ENCODE data around the gene ATP5F1D. TPM values are rescaled to one million over a fixed set of nuclear protein-coding genes. Genes with fewer than 3 reads are reported as not detected.

ATP5F1D gene
- total and polyA plus RNA-seq, 2 donors (not counting 1 experiment from before 2014, with no cell fraction given) = 150 to 166 TPM

DNA sequence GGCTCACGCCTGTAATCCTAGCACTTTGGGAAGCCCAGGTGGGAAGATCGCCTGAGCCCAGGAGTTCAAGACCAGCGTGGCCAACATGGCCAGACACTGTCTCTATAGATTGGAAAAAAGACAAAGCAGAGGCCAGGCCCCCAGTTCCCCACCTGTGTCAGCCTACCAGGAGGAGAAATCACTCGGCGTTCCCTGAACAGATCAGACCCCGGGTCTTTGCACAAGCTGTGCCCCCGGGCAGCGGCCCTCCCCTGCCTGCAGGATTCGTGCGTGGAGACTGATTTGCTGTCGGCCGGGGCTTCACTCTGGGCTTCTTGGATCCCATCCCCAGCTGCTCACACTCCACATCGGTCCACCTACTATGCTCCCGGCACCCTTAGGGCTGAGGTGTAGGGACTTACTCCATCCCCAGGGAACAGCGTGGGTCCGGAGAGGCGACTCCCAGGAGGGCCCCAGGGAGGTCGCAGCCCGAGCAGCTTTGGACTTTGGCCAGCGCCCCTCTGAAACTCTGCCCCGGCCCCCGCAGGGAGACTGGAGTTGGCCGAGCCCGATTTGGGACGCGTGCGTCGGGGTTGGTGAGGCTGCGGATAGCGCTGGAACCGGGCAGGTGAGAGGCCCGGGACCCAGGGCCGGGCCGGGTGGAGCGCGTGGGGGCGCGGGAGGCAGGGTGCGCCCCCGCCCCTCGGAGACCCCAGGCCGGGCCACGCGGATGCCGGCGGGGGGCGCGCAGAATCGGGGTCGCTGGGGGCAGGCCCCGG lies 43.6 kb downstream of the ATP5F1D start:
- Histone ChIP-seq H3K27ac (ENCODE audit: low read length in 2 of 2) (no peak overlapping the region), H3K79me2 (ENCODE audit: control insufficient read depth, insufficient read depth, low read length) (peaks cover under 1% of the 10 kb centered on the region), H2AFZ (ENCODE audit: insufficient read depth, low read depth, low read length, poor library complexity, severe bottlenecking) (no peak overlapping the region), H3K36me3 (replicated peaks in 1 of 2; ENCODE audit: control extremely low read depth in 1 of 2, control insufficient read depth in 1 of 2, extremely low read depth in 1 of 2, insufficient read depth in 2 of 2, low read length in 1 of 2) (peaks cover 0 to 5% of the 10 kb centered on the region in 2 experiments), H3K9ac (ENCODE audit: low read length) (no peak overlapping the region), H3K27me3 (replicated peaks in 1 of 4; ENCODE audit: control extremely low read depth in 1 of 4, control insufficient read depth in 3 of 4, insufficient read depth in 4 of 4, low read length in 3 of 4) (peaks cover 0 to 53% (median 21%) of the 10 kb centered on the region in 4 experiments), H3K4me1 (ENCODE audit: control insufficient read depth in 2 of 2, insufficient read depth in 2 of 2, low read length in 2 of 2) (peaks cover 8 to 10% of the 10 kb centered on the region in 2 donors), H3K9me3 (ENCODE audit: control extremely low read depth in 1 of 3, control insufficient read depth in 2 of 3, insufficient read depth in 1 of 3, low read length in 2 of 3) (peaks cover 0 to 8% (median 0%) of the 10 kb centered on the region in 3 donors), H3K4me2 (replicated peaks; ENCODE audit: low read depth, low read length, poor library complexity, severe bottlenecking) (peak overlapping the region; percentile 43), H4K20me1 (ENCODE audit: control insufficient read depth, insufficient read depth, low read length, poor library complexity, severe bottlenecking) (peaks cover 8% of the 10 kb centered on the region), H3K4me3 (ENCODE audit: control extremely low read depth in 1 of 5, extremely low read depth in 1 of 5, insufficient read depth in 1 of 5, low read depth in 2 of 5, low read length in 4 of 5) (no peak overlapping the region)
- Mint-ChIP-seq H3K9me3 (ENCODE audit: insufficient read depth) (no peaks in the 10 kb centered on the region), H3K4me1 (peaks cover 17% of the 10 kb centered on the region), H3K27me3 (peaks cover 21% of the 10 kb centered on the region), H3K27ac (no peak overlapping the region), H3K4me3 (peak overlapping the region; percentile 38)
- intact Hi-C loops (cut with micrococcal nuclease) = no loop called here
- DNase-seq (peak; percentile 37), ATAC-seq (ENCODE audit: low read depth) (no peak)
- WGBS (ENCODE audit: insufficient coverage) = 20% methylated on average over 48 of the region's 51 CpGs
- CTCF ChIA-PET = no interaction called here
- TF ChIP-seq, protein P1, sequence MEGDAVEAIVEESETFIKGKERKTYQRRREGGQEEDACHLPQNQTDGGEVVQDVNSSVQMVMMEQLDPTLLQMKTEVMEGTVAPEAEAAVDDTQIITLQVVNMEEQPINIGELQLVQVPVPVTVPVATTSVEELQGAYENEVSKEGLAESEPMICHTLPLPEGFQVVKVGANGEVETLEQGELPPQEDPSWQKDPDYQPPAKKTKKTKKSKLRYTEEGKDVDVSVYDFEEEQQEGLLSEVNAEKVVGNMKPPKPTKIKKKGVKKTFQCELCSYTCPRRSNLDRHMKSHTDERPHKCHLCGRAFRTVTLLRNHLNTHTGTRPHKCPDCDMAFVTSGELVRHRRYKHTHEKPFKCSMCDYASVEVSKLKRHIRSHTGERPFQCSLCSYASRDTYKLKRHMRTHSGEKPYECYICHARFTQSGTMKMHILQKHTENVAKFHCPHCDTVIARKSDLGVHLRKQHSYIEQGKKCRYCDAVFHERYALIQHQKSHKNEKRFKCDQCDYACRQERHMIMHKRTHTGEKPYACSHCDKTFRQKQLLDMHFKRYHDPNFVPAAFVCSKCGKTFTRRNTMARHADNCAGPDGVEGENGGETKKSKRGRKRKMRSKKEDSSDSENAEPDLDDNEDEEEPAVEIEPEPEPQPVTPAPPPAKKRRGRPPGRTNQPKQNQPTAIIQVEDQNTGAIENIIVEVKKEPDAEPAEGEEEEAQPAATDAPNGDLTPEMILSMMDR (IDR thresholded peaks at IDR 0.05) = no peak
- peak; percentile 77 for TF ChIP-seq EZH2 (IDR thresholded peaks at IDR 0.05; ENCODE audit: borderline replicate concordance, insufficient read depth, low read depth, low read length, poor library complexity, severe bottlenecking)
- POLR2A ChIA-PET = interaction anchor here (0.6 kb wide), 1 partner anchor 39 kb away, joined by 6 read pairs; no protein-coding TSS in a partner anchor

DNA sequence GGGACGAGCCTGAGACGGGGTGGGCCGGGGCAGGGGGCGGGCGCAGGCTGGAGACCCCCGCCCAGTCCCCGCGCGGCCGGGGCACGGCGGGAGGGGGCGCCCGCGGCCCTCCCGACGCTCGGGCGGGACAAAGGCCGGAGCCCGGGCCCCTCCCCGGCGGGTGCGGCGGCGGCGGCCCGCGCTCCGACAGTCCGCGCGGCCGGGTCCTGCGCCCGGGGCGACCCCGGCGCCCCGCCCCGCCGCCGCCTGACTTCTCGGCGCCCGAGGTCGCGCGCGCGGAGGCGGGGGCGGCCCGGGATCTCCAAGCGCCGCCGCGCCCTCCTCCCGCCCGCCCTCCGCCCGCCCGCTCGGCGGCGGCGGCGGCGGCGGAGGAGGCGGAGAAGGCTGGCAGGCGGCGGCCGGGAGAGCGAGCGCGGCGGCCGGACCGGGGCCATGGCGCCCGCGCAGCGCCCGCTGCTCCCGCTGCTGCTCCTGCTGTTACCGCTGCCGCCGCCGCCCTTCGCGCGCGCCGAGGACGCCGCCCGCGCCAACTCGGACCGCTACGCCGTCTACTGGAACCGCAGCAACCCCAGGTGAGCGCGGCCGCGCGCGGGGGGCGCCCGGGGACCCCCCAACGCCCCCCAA lies 44.3 kb downstream of the ATP5F1D start, which contains the start of gene EFNA2:
Gene EFNA2 (plus strand): TSS at position 137 of the 624 bp plus-strand sequence. CDS start 296 bp downstream, at position 433.
- Histone ChIP-seq H3K27me3 (replicated peaks in 1 of 4; ENCODE audit: control extremely low read depth in 1 of 4, control insufficient read depth in 3 of 4, insufficient read depth in 4 of 4, low read length in 3 of 4) (peaks cover 0 to 60% (median 21%) of the 10 kb centered on the region in 4 experiments), H4K20me1 (ENCODE audit: control insufficient read depth, insufficient read depth, low read length, poor library complexity, severe bottlenecking) (peaks cover under 1% of the 10 kb centered on the region), H3K79me2 (ENCODE audit: control insufficient read depth, insufficient read depth, low read length) (no peaks in the 10 kb centered on the region), H3K9me3 (ENCODE audit: control extremely low read depth in 1 of 3, control insufficient read depth in 2 of 3, insufficient read depth in 1 of 3, low read length in 2 of 3) (peaks cover 0 to 8% (median 0%) of the 10 kb centered on the region in 3 donors), H3K4me3 (ENCODE audit: control extremely low read depth in 1 of 5, extremely low read depth in 1 of 5, insufficient read depth in 1 of 5, low read depth in 2 of 5, low read length in 4 of 5) (no peak within 1 kb of the TSS), H3K9ac (ENCODE audit: low read length) (no peak within 1 kb of the TSS), H3K27ac (ENCODE audit: low read length in 2 of 2) (no peak within 1 kb of the TSS), H3K4me1 (ENCODE audit: control insufficient read depth in 2 of 2, insufficient read depth in 2 of 2, low read length in 2 of 2) (peaks cover 8 to 10% of the 10 kb centered on the region in 2 donors), H3K4me2 (replicated peaks; ENCODE audit: low read depth, low read length, poor library complexity, severe bottlenecking) (peak within 1 kb of the TSS; percentile 43), H3K36me3 (replicated peaks in 1 of 2; ENCODE audit: control extremely low read depth in 1 of 2, control insufficient read depth in 1 of 2, extremely low read depth in 1 of 2, insufficient read depth in 2 of 2, low read length in 1 of 2) (no peaks in the 10 kb centered on the region), H2AFZ (ENCODE audit: insufficient read depth, low read depth, low read length, poor library complexity, severe bottlenecking) (no peak within 1 kb of the TSS)
- H3K27me3 Mint-ChIP-seq = peaks cover 21% of the 10 kb centered on the region
- DNase-seq (peak; percentile 34), ATAC-seq (ENCODE audit: low read depth) (no peak)
- H3K9me3 Mint-ChIP-seq (ENCODE audit: insufficient read depth) = no peaks in the 10 kb centered on the region
- CTCF ChIA-PET = no interaction called here
- H3K4me3 Mint-ChIP-seq = peak within 1 kb of the TSS; percentile 62
- 1% methylated on average over 112 of the region's 113 CpGs for WGBS (ENCODE audit: insufficient coverage)
- intact Hi-C loops (cut with micrococcal nuclease) = no loop called here
- no peak within 1 kb of the TSS for H3K27ac Mint-ChIP-seq
- POLR2A ChIA-PET = interaction anchor here (0.6 kb wide), 1 partner anchor 39 kb away, joined by 6 read pairs; no protein-coding TSS in a partner anchor
- peaks cover 15% of the 10 kb centered on the region for H3K4me1 Mint-ChIP-seq
- TF ChIP-seq, protein P1 (IDR thresholded peaks at IDR 0.05) = no peak
- no peak for TF ChIP-seq EZH2 (IDR thresholded peaks at IDR 0.05; ENCODE audit: borderline replicate concordance, insufficient read depth, low read depth, low read length, poor library complexity, severe bottlenecking)
